HG03060 (cell line): ENCODE results near the gene PPIG.
"Not testable (repeated sequence)": the region's sequence is repeated elsewhere in the genome, so short reads cannot be mapped to it uniquely, and the experiment has no call there.

Experiments used
- ATAC-seq: cut with Tn5 transposase; IDR thresholded peaks from one replicate; pipeline ENCODE4 v1.9.1; 2021; ENCODE audit warnings: low read depth, moderate number of reproducible peaks; ENCODE audit not compliant: unreplicated experiment

The PPIG gene

GRCh38 chr2:169585673-169586072, 1.5 kb downstream of the PPIG start:
- ATAC-seq, result no peak

GRCh38 chr2:169590804-169591203, 6.7 kb downstream of the PPIG start:
- no peak for ATAC-seq

GRCh38 chr2:169596546-169596945, 12.4 kb downstream of the PPIG start:
- not testable (repeated sequence) for ATAC-seq

GRCh38 chr2:169598982-169599381, 14.8 kb downstream of the PPIG start:
- ATAC-seq, result no peak

- ATAC-seq, result no peak
These were observed 15.4 kb downstream of the PPIG start for GRCh38 chr2:169599568-169599967.

GRCh38 chr2:169609264-169609663, 25.1 kb downstream of the PPIG start:
- no peak for ATAC-seq

- no peak for ATAC-seq
These were observed 29.7 kb downstream of the PPIG start for GRCh38 chr2:169613876-169614275.

- ATAC-seq, result not testable (repeated sequence)
These were observed 31.8 kb downstream of the PPIG start for GRCh38 chr2:169615982-169616381.

- no peak for ATAC-seq
These were observed 35.8 kb downstream of the PPIG start for GRCh38 chr2:169619946-169620345.

- no peak for ATAC-seq
These were observed 36.4 kb downstream of the PPIG start for GRCh38 chr2:169620509-169620908.

GRCh38 chr2:169623235-169623634, 39.1 kb downstream of the PPIG start:
- no peak for ATAC-seq

- no peak for ATAC-seq
These were observed 41.6 kb downstream of the PPIG start for GRCh38 chr2:169625781-169626180.

- no peak for ATAC-seq
These were observed 52.4 kb downstream of the PPIG start for GRCh38 chr2:169636440-169637097.

- ATAC-seq, result no peak
These were observed 53.5 kb downstream of the PPIG start for GRCh38 chr2:169637620-169638019.

GRCh38 chr2:169640104-169640503, 56.0 kb downstream of the PPIG start:
- ATAC-seq, result no peak

GRCh38 chr2:169641464-169641863, 57.3 kb downstream of the PPIG start:
- no peak for ATAC-seq

GRCh38 chr2:169644173-169644572, 60.0 kb downstream of the PPIG start:
- no peak for ATAC-seq

- ATAC-seq, result no peak
These were observed 63.3 kb downstream of the PPIG start for GRCh38 chr2:169647496-169647895.

- no peak for ATAC-seq
These were observed 65.1 kb downstream of the PPIG start for GRCh38 chr2:169649278-169649677.

- no peak for ATAC-seq
These were observed 69.5 kb downstream of the PPIG start for GRCh38 chr2:169653636-169654035.

GRCh38 chr2:169656164-169656563, 72.0 kb downstream of the PPIG start:
- ATAC-seq, result no peak

- ATAC-seq, result no peak
These were observed 74.7 kb downstream of the PPIG start for GRCh38 chr2:169658877-169659276.

GRCh38 chr2:169659320-169659719, 75.2 kb downstream of the PPIG start:
- no peak for ATAC-seq
